Activated CD8-positive, alpha-beta T cell treated with anti-CD3 and anti-CD28 coated beads, Interleukin-2, amount 10 ng/mL, durations not matched to agents 7 days and 5 days (primary cell): Measurements from ENCODE around the gene NTNG1. TPM values are rescaled to one million over a fixed set of nuclear protein-coding genes. Genes with fewer than 3 reads are reported as not detected.

ENCODE experiments used
- ATAC-seq: fragments of 150-1000 bp; cut with Tn5 transposase; one replicate; pipeline ENCODE4 v1.10.0; 2021; ENCODE audit warnings: moderate library complexity
- CTCF ChIA-PET: fragments of 350-600 bp; sonication (Branson Sonifier 250); formaldehyde crosslinking; loops from one replicate; lab custom pipeline; 2021; ENCODE audit warnings: antibody characterized with exemption; lab: Charles Lee
- POLR2A ChIA-PET: fragments of 350-600 bp; sonication (Branson Sonifier 250); formaldehyde crosslinking; loops from one replicate; lab custom pipeline; 2021; ENCODE audit warnings: antibody characterized with exemption; lab: Charles Lee
- DNase-seq: peaks from one replicate; pipeline ENCODE4 v3.0.0-alpha.2; 2020
- H3K27ac Mint-ChIP-seq: one replicate; pipeline ENCODE4 v1.8.0; 2021; ENCODE audit warnings: mild to moderate bottlenecking, mixed read lengths
- H3K27me3 Mint-ChIP-seq: one replicate; pipeline ENCODE4 v1.8.0; 2021; ENCODE audit warnings: low read depth, mixed read lengths
- H3K36me3 Mint-ChIP-seq: one replicate; pipeline ENCODE4 v1.8.0; 2021; ENCODE audit warnings: low read depth, mixed read lengths
- H3K4me1 Mint-ChIP-seq: one replicate; pipeline ENCODE4 v1.8.0; 2021; ENCODE audit warnings: low read depth, mixed read lengths
- H3K4me3 Mint-ChIP-seq: one replicate; pipeline ENCODE4 v1.8.0; 2021; ENCODE audit warnings: mild to moderate bottlenecking, mixed read lengths
- H3K9me3 Mint-ChIP-seq: one replicate; pipeline ENCODE4 v1.8.0; 2022; ENCODE audit warnings: mixed read lengths; ENCODE audit not compliant: insufficient read depth
- total RNA-seq, 2 experiments: library from RNA; stranded (reverse); gene quantifications; one replicate each; pipeline ENCODE4 v1.2.3, GENCODE V29; 2021

The NTNG1 gene
- total RNA-seq, 2 experiments from 2014 or later, result not detected

DNA sequence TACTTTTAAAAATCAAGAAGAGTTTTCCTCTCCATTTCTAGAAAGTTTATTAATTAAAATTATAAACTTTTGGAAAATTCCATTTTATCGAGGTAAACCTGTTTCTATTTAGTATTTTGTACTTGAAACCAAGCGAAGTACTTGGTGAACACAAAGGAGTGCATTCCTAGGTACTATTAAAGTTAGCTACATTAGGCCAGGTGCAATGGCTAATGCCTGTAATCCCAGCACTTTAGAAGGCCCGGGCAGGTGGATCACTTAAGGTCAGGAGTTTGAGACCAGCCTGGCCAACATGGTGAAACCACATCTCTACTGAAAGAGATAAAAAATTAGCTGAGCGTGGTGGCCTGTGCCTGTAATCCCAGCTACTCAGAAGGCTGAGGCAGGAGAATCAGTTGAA lies 292.2 kb downstream of the NTNG1 start:
- DNase-seq (no peak), ATAC-seq (no peak)
- Mint-ChIP-seq H3K36me3 (no peaks in the 10 kb centered on the region), H3K4me1 (no peaks in the 10 kb centered on the region), H3K4me3 (no peak overlapping the region), H3K27ac (no peak overlapping the region), H3K27me3 (peaks cover 9% of the 10 kb centered on the region), H3K9me3 (no peaks in the 10 kb centered on the region)
- ChIA-PET CTCF (interaction anchor here (4.5 kb wide), 1 partner anchor 315 kb away, joined by 20 read pairs; no protein-coding TSS in a partner anchor), POLR2A (no interaction called here)

DNA sequence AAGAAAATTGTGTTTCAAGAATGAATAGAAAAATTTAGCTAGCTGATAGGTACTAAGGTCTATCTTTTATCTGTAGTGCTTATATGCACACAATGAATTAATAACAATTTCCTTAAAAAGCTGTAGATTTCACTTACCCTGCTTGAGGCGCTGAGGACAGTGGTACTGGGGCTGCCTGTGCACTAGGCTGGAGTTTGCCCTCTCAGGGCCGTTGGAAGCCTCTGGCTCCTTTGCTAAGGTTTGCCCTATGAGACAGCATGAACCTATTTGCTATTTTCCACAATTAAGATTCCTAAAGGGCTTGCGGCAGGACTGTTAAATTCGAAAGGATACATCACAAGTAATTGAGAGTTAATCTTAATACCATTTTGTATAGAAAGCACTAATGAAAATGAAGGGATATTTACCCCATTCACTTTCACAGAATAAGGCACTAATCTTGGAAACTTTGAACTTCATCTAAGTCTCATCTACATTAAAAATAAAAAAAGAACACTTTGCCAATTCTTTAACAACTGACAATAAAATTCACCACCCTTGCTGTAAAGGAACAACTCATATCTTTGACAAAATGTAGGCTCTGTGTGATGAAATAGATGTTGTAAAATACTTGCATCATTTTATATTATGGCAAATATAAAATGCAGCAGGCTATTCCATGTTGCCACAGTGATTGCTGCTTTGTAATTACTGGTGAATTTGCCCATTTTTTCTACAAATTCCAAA lies 293.0 kb downstream of the NTNG1 start:
- Mint-ChIP-seq H3K4me1 (no peaks in the 10 kb centered on the region), H3K27ac (no peak overlapping the region), H3K4me3 (no peak overlapping the region), H3K36me3 (no peaks in the 10 kb centered on the region), H3K9me3 (no peaks in the 10 kb centered on the region), H3K27me3 (peaks cover 8% of the 10 kb centered on the region)
- no peak for DNase-seq
- POLR2A ChIA-PET, result no interaction called here
- ATAC-seq, result no peak
- CTCF ChIA-PET, result interaction anchor here (4.5 kb wide), 1 partner anchor 315 kb away, joined by 20 read pairs; no protein-coding TSS in a partner anchor

DNA sequence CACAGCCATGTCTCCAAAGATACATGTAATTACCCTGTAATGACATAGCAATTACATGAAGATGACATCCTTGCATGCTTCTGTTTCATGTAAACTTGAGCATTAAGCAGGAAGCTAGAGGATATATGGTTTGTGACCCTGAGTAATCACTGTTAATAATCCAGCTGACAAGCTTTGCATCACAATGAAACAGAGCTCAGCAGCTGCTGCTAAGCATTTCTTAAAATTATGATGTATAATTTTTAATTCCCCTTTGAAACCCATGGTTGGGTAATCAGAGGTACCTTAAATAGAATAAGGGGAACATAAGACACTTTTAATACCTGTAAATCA lies 293.5 kb downstream of the NTNG1 start:
- DNase-seq, result no peak
- no peak for ATAC-seq

DNA sequence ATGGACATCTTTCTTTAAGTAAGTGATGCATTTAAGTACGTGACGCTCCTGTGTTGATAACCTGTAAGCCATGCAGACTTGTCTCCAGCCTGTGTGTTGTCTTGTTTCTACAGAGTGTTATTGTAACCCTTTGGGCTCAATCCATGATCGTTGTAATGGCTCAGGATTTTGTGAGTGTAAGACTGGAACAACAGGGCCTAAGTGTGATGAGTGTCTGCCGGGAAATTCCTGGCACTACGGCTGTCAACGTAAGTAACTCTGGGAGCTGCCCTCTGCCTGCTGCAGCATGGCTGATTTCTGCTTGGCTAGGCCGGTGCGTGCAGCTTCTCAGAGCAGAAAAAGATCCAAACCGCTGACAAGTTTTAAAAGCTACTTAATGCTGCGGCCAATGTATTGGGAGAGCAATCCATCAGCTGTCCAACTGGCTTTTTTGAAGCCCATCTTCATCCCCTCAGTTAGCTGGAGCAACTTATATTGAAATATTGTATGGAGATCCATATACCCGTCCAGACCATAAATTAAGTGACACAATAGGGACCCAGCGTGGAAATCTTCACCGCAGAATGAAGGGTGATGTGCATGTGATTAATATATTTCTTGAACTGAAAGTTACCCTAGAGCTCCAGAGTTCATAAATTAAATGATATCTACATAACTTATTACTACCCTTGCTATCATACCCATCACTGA lies 295.9 kb downstream of the NTNG1 start:
- Mint-ChIP-seq H3K27ac (no peak overlapping the region), H3K36me3 (no peaks in the 10 kb centered on the region), H3K4me1 (peaks cover 2% of the 10 kb centered on the region), H3K27me3 (peaks cover 13% of the 10 kb centered on the region), H3K9me3 (no peaks in the 10 kb centered on the region), H3K4me3 (no peak overlapping the region)
- no peak for DNase-seq
- POLR2A ChIA-PET, result no interaction called here
- CTCF ChIA-PET, result no interaction called here
- no peak for ATAC-seq

More for the DNA sequence above, 293.5 kb downstream of the NTNG1 start:
- Mint-ChIP-seq H3K27me3 (peaks cover 10% of the 10 kb centered on the region), H3K9me3 (no peaks in the 10 kb centered on the region), H3K4me1 (no peaks in the 10 kb centered on the region), H3K36me3 (no peaks in the 10 kb centered on the region), H3K4me3 (no peak overlapping the region), H3K27ac (no peak overlapping the region)
- ChIA-PET POLR2A (no interaction called here), CTCF (no interaction called here)

DNA sequence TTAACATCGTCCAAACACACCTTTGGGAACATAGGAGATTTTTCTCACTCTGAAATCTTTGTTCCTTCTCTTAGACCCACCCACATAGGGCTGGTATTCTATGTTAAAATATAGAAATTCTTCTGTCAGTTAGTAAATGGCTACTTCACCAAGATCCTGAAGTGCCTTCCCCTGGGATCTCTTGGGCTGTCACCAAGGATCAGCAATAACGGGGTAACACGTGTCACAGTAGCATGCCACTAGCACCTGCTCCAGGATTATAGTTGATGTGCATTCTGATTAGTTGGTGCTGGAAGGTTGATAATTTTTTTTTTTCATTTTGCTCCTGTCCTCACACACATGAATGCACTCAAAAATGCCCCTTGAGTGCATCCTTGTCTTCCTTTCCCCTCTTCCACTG lies 298.7 kb downstream of the NTNG1 start:
- H3K4me1 Mint-ChIP-seq, result peaks cover 24% of the 10 kb centered on the region
- POLR2A ChIA-PET, result no interaction called here
- H3K9me3 Mint-ChIP-seq, result no peaks in the 10 kb centered on the region
- no peak overlapping the region for H3K4me3 Mint-ChIP-seq
- H3K27me3 Mint-ChIP-seq, result peaks cover 16% of the 10 kb centered on the region
- no peak overlapping the region for H3K27ac Mint-ChIP-seq
- DNase-seq (no peak), ATAC-seq (no peak)
- H3K36me3 Mint-ChIP-seq, result no peaks in the 10 kb centered on the region
- CTCF ChIA-PET, result no interaction called here

DNA sequence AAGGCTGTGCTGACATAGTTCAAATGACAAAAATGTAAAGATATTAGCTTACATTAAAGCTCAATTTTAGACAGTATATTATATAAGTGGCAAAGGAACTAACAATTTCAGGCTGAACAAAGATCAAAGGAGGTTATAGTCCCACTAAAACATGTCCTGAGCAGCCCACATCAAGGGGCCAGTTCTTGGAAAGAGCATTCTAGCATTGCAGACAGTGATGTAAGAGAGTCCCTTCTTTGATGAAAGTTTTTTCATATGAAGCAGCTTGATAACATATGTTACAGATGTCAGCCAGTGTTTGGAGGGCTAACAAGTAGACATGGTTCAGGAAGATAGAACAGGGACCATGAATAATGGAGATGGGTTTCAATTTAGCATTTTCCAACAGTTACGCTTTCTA lies 301.7 kb downstream of the NTNG1 start:
- H3K27ac Mint-ChIP-seq, result peak overlapping the region; percentile 17
- peaks cover 28% of the 10 kb centered on the region for H3K4me1 Mint-ChIP-seq
- no peaks in the 10 kb centered on the region for H3K36me3 Mint-ChIP-seq
- H3K9me3 Mint-ChIP-seq, result no peaks in the 10 kb centered on the region
- peak; percentile 76 for DNase-seq
- H3K27me3 Mint-ChIP-seq, result peaks cover 14% of the 10 kb centered on the region
- ChIA-PET CTCF (no interaction called here), POLR2A (no interaction called here)
- peak; percentile 94 for ATAC-seq
- H3K4me3 Mint-ChIP-seq, result peak overlapping the region; percentile 30

DNA sequence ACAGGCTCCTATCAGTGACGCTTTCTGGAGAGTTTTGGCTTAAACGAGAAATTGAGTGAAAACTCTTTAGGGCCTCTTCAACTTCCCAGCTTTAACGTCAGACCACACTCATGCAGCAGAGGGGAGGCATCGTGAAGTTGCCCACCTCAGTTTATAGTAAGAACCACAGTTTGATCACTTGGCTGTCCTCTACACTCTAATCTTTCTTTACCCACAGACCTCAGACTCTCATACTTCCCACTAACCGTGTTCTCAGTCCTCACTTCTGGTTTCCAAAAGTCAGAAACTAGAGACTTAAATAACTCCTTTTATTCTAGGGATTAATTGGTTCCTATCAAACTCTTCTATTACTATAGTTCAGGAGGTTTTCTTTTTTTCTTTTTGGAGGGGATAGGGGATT lies 302.2 kb downstream of the NTNG1 start:
- peaks cover 28% of the 10 kb centered on the region for H3K4me1 Mint-ChIP-seq
- H3K27me3 Mint-ChIP-seq, result peaks cover 14% of the 10 kb centered on the region
- ChIA-PET CTCF (no interaction called here), POLR2A (no interaction called here)
- DNase-seq (no peak), ATAC-seq (peak; percentile 57)
- no peaks in the 10 kb centered on the region for H3K36me3 Mint-ChIP-seq
- no peaks in the 10 kb centered on the region for H3K9me3 Mint-ChIP-seq
- peak overlapping the region; percentile 17 for H3K27ac Mint-ChIP-seq
- H3K4me3 Mint-ChIP-seq, result no peak overlapping the region

DNA sequence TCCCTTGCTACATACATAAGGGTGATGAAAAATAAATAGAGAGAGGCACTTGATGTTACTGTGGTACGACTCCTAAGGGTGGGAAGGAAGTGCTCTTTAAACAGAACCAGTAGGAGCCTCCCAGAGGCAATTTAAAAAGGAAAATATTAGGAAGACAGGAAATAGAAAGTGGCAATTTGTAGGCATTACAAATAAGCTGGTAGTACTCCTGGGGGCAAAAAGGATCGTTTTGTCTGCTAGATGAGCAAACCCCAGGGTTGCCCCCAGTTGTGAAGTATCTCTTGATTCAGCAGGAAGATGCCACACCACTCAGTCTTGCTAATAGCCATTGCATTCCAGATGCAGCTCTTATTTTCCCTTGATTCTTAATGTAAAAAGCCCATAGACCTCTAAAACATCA lies 303.0 kb downstream of the NTNG1 start:
- no peaks in the 10 kb centered on the region for H3K36me3 Mint-ChIP-seq
- ChIA-PET CTCF (no interaction called here), POLR2A (no interaction called here)
- DNase-seq (no peak), ATAC-seq (no peak)
- peaks cover 28% of the 10 kb centered on the region for H3K4me1 Mint-ChIP-seq
- no peaks in the 10 kb centered on the region for H3K9me3 Mint-ChIP-seq
- no peak overlapping the region for H3K4me3 Mint-ChIP-seq
- H3K27ac Mint-ChIP-seq, result no peak overlapping the region
- peaks cover 14% of the 10 kb centered on the region for H3K27me3 Mint-ChIP-seq

DNA sequence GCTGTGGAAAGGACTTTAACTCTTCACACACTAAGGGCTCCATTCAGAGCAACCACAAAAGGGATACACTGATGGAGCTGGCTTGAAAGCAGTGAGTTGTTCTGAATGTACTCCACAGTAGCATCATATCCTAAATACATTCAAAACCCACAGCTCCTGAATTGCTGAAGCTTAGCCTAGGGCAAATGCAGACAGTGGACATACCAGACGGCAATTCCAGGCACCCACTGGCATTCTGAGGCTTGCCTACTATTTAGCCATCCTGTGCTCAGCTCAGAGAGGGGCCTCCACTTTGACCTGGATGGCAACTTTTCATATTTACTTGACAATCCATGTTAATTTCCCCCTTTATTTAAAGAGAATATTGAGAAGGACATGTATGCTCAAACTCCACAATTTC lies 303.5 kb downstream of the NTNG1 start:
- DNase-seq, result no peak
- Mint-ChIP-seq H3K4me3 (no peak overlapping the region), H3K4me1 (peaks cover 28% of the 10 kb centered on the region), H3K27me3 (peaks cover 11% of the 10 kb centered on the region), H3K9me3 (no peaks in the 10 kb centered on the region), H3K36me3 (no peaks in the 10 kb centered on the region), H3K27ac (no peak overlapping the region)
- no peak for ATAC-seq
- CTCF ChIA-PET, result interaction anchor here (0.7 kb wide), 1 partner anchor 14 kb away, joined by 4 read pairs; no protein-coding TSS in a partner anchor
- POLR2A ChIA-PET, result no interaction called here

DNA sequence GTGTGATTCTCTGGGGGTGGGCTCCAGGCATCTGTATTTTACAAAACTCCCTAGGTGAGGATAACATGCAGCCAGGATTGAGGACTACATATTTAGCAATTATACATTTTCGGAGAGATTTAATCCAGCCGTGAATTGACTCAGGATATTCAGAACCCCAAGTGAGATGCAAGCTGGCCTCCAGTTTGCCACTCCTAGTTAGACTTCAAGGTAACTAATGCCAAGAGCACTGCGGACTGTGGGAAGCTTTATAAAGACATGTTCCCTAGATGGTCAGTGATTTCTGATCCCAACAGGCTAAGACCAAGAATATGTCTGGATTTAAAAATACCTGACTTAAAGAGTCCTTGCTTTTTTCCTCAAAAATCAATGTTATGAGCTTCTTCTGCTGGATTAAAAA lies 308.5 kb downstream of the NTNG1 start:
- Mint-ChIP-seq H3K9me3 (no peaks in the 10 kb centered on the region), H3K27me3 (peaks cover 3% of the 10 kb centered on the region), H3K4me3 (no peak overlapping the region), H3K4me1 (peaks cover 4% of the 10 kb centered on the region), H3K36me3 (no peaks in the 10 kb centered on the region), H3K27ac (no peak overlapping the region)
- ChIA-PET CTCF (interaction anchor here (0.6 kb wide), 1 partner anchor 205 kb away, joined by 5 read pairs; no protein-coding TSS in a partner anchor), POLR2A (no interaction called here)
- ATAC-seq (no peak), DNase-seq (no peak)

DNA sequence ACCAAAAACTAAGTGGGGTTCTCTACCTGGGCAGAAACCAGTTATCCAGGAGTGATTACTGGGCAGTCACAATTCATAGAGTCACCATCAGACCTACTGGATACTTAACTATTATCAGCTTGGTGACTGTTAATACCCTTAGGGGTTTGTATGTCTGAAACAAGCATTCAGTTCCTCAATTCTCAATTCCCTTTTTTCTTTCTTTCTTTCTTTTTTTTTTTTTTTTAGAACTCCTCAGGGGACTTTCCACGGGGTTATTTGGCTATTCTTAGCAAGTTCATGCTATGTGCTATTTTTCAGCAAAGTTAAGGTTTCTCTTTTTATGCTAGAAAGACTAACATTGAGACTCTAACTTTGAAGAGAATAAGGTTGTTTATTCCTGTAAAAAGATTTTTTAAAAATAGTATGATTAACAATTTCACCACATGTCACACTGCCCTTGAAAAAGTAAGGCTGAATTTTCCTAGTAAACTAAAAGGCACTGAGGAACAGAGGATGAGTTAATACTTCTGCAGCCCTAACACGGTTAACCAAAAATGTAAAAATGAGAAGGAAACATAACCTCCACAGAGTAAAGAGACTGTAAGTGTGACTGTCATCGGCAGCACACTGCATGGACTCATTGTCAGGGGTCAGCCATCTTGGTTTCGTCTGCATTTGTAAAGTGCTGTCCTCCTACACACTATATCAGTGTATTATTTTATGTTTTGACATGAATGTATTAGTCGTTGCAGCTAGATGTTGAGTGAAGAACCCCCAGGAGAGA lies 310.2 kb downstream of the NTNG1 start:
- Mint-ChIP-seq H3K9me3 (no peaks in the 10 kb centered on the region), H3K4me3 (no peak overlapping the region), H3K27ac (no peak overlapping the region), H3K36me3 (no peaks in the 10 kb centered on the region), H3K27me3 (peaks cover 3% of the 10 kb centered on the region), H3K4me1 (peaks cover under 1% of the 10 kb centered on the region)
- ATAC-seq (no peak), DNase-seq (no peak)
- CTCF ChIA-PET, result no interaction called here
- POLR2A ChIA-PET, result no interaction called here

DNA sequence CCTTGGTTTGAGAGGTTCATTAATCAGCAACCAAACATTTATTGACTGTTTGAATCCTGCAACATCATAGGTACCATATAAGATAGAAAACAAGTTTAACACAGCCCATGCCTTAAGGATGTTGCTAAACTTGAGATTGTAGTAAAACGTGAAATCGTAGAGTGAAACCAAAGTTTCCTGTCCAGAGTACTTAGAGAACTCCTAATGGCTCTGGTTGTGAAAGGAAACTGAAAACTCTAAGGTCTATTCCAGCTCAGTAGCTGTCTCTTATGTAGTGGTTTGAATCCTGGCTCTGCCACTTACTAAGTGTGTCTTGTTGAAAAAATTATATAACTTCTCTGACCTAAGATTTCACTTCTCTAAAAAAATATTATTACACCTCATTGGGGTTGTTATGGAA lies 310.9 kb downstream of the NTNG1 start:
- no peak for ATAC-seq
- DNase-seq, result no peak
- H3K36me3 Mint-ChIP-seq, result no peaks in the 10 kb centered on the region
- H3K4me3 Mint-ChIP-seq, result no peak overlapping the region
- no peaks in the 10 kb centered on the region for H3K4me1 Mint-ChIP-seq
- CTCF ChIA-PET, result no interaction called here
- no peak overlapping the region for H3K27ac Mint-ChIP-seq
- POLR2A ChIA-PET, result no interaction called here
- no peaks in the 10 kb centered on the region for H3K9me3 Mint-ChIP-seq
- H3K27me3 Mint-ChIP-seq, result peaks cover 6% of the 10 kb centered on the region
